ENCODE measurements around the gene OCA2.

OCA2 gene

GRCh38 chr15:27820232-27820631 is 278.9 kb downstream of the OCA2 start:
- no peak for DNase-seq (ENCODE audit: low read depth)
- no peak overlapping the region for H3K4me3 ChIP-seq (ENCODE audit: low read depth, low read length)
- TF ChIP-seq CTCF (IDR thresholded peaks at IDR 0.05; ENCODE audit: low read depth, low read length, missing control alignments) = no peak

GRCh38 chr15:27817258-27817657 is 281.9 kb downstream of the OCA2 start:
- no peak for DNase-seq (ENCODE audit: low read depth)
- no peak overlapping the region for H3K4me3 ChIP-seq (ENCODE audit: low read depth, low read length)
- no peak for TF ChIP-seq CTCF (IDR thresholded peaks at IDR 0.05; ENCODE audit: low read depth, low read length, missing control alignments)

- no peak for TF ChIP-seq CTCF (IDR thresholded peaks at IDR 0.05; ENCODE audit: low read depth, low read length, missing control alignments)
- H3K4me3 ChIP-seq (ENCODE audit: low read depth, low read length) = no peak overlapping the region
- DNase-seq (ENCODE audit: low read depth) = no peak
These were observed 282.3 kb downstream of the OCA2 start for GRCh38 chr15:27816790-27817189.

GRCh38 chr15:27815035-27815434 is 284.1 kb downstream of the OCA2 start:
- H3K4me3 ChIP-seq (ENCODE audit: low read depth, low read length) = no peak overlapping the region
- DNase-seq (ENCODE audit: low read depth) = no peak
- TF ChIP-seq CTCF (IDR thresholded peaks at IDR 0.05; ENCODE audit: low read depth, low read length, missing control alignments) = no peak

GRCh38 chr15:27813139-27813538 is 286.0 kb downstream of the OCA2 start:
- no peak for DNase-seq (ENCODE audit: low read depth)
- H3K4me3 ChIP-seq (ENCODE audit: low read depth, low read length) = no peak overlapping the region
- no peak for TF ChIP-seq CTCF (IDR thresholded peaks at IDR 0.05; ENCODE audit: low read depth, low read length, missing control alignments)

- TF ChIP-seq CTCF (IDR thresholded peaks at IDR 0.05; ENCODE audit: low read depth, low read length, missing control alignments) = no peak
- no peak overlapping the region for H3K4me3 ChIP-seq (ENCODE audit: low read depth, low read length)
- no peak for DNase-seq (ENCODE audit: low read depth)
These were observed 290.9 kb downstream of the OCA2 start for GRCh38 chr15:27808182-27808581.

- TF ChIP-seq CTCF (IDR thresholded peaks at IDR 0.05; ENCODE audit: low read depth, low read length, missing control alignments) = no peak
- DNase-seq (ENCODE audit: low read depth) = no peak
- no peak overlapping the region for H3K4me3 ChIP-seq (ENCODE audit: low read depth, low read length)
These were observed 291.8 kb downstream of the OCA2 start for GRCh38 chr15:27807335-27807734.

Data from GM12864 (cell line).